Endothelial cell of umbilical vein (primary cell): ENCODE results near the gene FOXP4. TPM values are rescaled to one million over a fixed set of nuclear protein-coding genes. Genes with fewer than 3 reads are reported as not detected.

ENCODE experiments used
- BruUV-seq: library from RNA; stranded (reverse); fragments of 400-500 nt; replicated peaks from 2 replicates; lab custom pipeline; 2021; lab: Mats Ljungman, UMichigan
- CTCF ChIA-PET: fragments of 300-600, 350-600 bp; sonication (Branson Sonifier 250); formaldehyde crosslinking; loops from one replicate; lab custom pipeline; 2021; ENCODE audit warnings: antibody characterized with exemption, inconsistent platforms; lab: Charles Lee
- POLR2A ChIA-PET: fragments of 300-600, 350-600 bp; sonication (Branson Sonifier 250); formaldehyde crosslinking; loops from one replicate; lab custom pipeline; 2021; ENCODE audit warnings: antibody characterized with exemption, inconsistent platforms; lab: Charles Lee
- DNase-seq: peaks from one replicate; pipeline ENCODE4 v3.0.0-alpha.2; 2011; ENCODE audit warnings: low read depth, low spot score
- FAIRE-seq: peaks from 2 replicates; lab custom pipeline; 2011; peaks lifted over from hg19 to GRCh38; lab: Jason Lieb, UNC
- H2AFZ ChIP-seq: 2 replicates; pipeline ENCODE4 v1.6.0; 2012; ENCODE audit warnings: low read depth, low read length, control low read depth, inconsistent platforms
- H3K27ac ChIP-seq: 2 replicates; pipeline ENCODE4 v1.5.1; 2011; ENCODE audit warnings: low read depth, mild to moderate bottlenecking, control low read depth, low read length, moderate library complexity; ENCODE audit not compliant: insufficient read depth
- H3K27me3 ChIP-seq, 2 experiments: 2 replicates each; pipeline versions ENCODE4 v1.6.0 to v1.6.1; 2011; ENCODE audit warnings: low read length in 2 of 2, mixed read lengths in 1 of 2; ENCODE audit not compliant: control insufficient read depth in 2 of 2, insufficient read depth in 2 of 2
- H3K36me3 ChIP-seq, 2 experiments: 2 replicates in 1 of 2; 3 replicates in 1 of 2; pipeline ENCODE4 v1.5.1; 2011; ENCODE audit warnings: low read length in 2 of 2, mild to moderate bottlenecking in 1 of 2, moderate library complexity in 1 of 2; ENCODE audit not compliant: control insufficient read depth in 2 of 2, insufficient read depth in 2 of 2; ENCODE audit errors: extremely low read depth in 1 of 2
- H3K4me1 ChIP-seq: 3 replicates; pipeline ENCODE4 v1.5.1; 2011; ENCODE audit warnings: mild to moderate bottlenecking, low read length; ENCODE audit not compliant: control insufficient read depth, insufficient read depth; ENCODE audit errors: extremely low read depth
- H3K4me2 ChIP-seq: 2 replicates; pipeline ENCODE4 v1.6.1; 2011; ENCODE audit warnings: low read length, control low read depth, mixed read lengths; ENCODE audit not compliant: insufficient read depth
- H3K4me3 ChIP-seq, 3 experiments: fragments of 200-600 bp in 1 of 3; sonication (generic), shearing (Covaris generic) in 1 of 3; replicated peaks in 1 of 3; 2 replicates each; pipeline ENCODE4 v1.5.1; 2011 to 2016; ENCODE audit warnings: control low read depth in 3 of 3, low read length in 3 of 3, mild to moderate bottlenecking in 2 of 3, inconsistent platforms in 1 of 3, low read depth in 1 of 3, moderate library complexity in 1 of 3; ENCODE audit not compliant: insufficient read depth in 1 of 3
- H3K79me2 ChIP-seq: 2 replicates; pipeline ENCODE4 v1.6.0; 2012; ENCODE audit warnings: low read length, inconsistent platforms; ENCODE audit not compliant: control insufficient read depth, insufficient read depth
- H3K9ac ChIP-seq: replicated peaks from 2 replicates; pipeline ENCODE3; 2011; ENCODE audit warnings: low read length, control low read depth; ENCODE audit not compliant: insufficient read depth; ENCODE audit errors: extremely low read depth
- H3K9me1 ChIP-seq: replicated peaks from 3 replicates; pipeline ENCODE4 v1.6.0; 2011; ENCODE audit warnings: mild to moderate bottlenecking, low read length; ENCODE audit not compliant: control insufficient read depth, insufficient read depth; ENCODE audit errors: extremely low read depth
- H3K9me3 ChIP-seq: replicated peaks from 2 replicates; pipeline ENCODE4 v1.5.1; 2012; ENCODE audit warnings: low read length, inconsistent platforms; ENCODE audit not compliant: control insufficient read depth, insufficient read depth
- H4K20me1 ChIP-seq: replicated peaks from 2 replicates; pipeline ENCODE3; 2011; ENCODE audit warnings: mild to moderate bottlenecking, low read length; ENCODE audit not compliant: control insufficient read depth, insufficient read depth; ENCODE audit errors: extremely low read depth
- CTCF ChIP-seq, 2 donors: IDR thresholded peaks; 1 replicate in 1 of 2; 2 replicates in 1 of 2; pipeline ENCODE4 v1.5.1; 2011; ENCODE audit warnings: low read length in 2 of 2, mild to moderate bottlenecking in 2 of 2, moderate library complexity in 2 of 2, control low read depth in 1 of 2, inconsistent platforms in 1 of 2, low read depth in 1 of 2; ENCODE audit not compliant: insufficient read depth in 1 of 2; ENCODE audit errors: extremely low read depth in 1 of 2
- FOS ChIP-seq: IDR thresholded peaks from 2 replicates; pipeline ENCODE4 v1.6.1; 2011; ENCODE audit warnings: mild to moderate bottlenecking, low read length, moderate library complexity, borderline replicate concordance; ENCODE audit not compliant: insufficient read depth
- JUN ChIP-seq: IDR thresholded peaks from 2 replicates; pipeline ENCODE4 v1.6.1; 2011; ENCODE audit warnings: borderline replicate concordance, low read depth; ENCODE audit not compliant: insufficient read length, insufficient read depth
- MAX ChIP-seq: IDR thresholded peaks from 2 replicates; pipeline ENCODE4 v1.6.1; 2011; ENCODE audit not compliant: insufficient read depth, insufficient read length
- MYC ChIP-seq: IDR thresholded peaks from one replicate; pipeline ENCODE4 v1.6.1; 2011; ENCODE audit warnings: mild to moderate bottlenecking, low read depth, low read length
- dilution Hi-C: fragments of 300-500 bp; cut with MboI; formaldehyde crosslinking; loops from one replicate; pipeline ENCODE4 v1.15.0; 2019; ENCODE audit warnings: low sequenced_read_pairs; ENCODE audit not compliant: extremely low pct_ligation_motif_present
- intact Hi-C: fragments of 100-400 bp; cut with micrococcal nuclease; formaldehyde crosslinking; loops from one replicate; pipeline ENCODE4 v1.10.0; 2022
- polyA plus RNA-seq, 4 experiments: library from polyadenylated mRNA; depleted of rRNA in 3 of 4; stranded (reverse) in 3 of 4; unstranded in 1 of 4; fragments of >200 nt; gene quantifications; 2 replicates each; pipeline versions ENCODE4 v1.2.1 to v1.2.3, GENCODE V29; 2011 to 2012; ENCODE audit warnings: missing spikeins in 1 of 4
- total RNA-seq: library from RNA; stranded (reverse); gene quantifications from 2 replicates; pipeline ENCODE4 v1.2.3, GENCODE V29; 2021

The FOXP4 gene
- total and polyA plus RNA-seq, 2 donors (not counting 3 experiments of a cell fraction or from before 2014, with no cell fraction given) = 5.6 to 23.9 TPM

GRCh38 chr6:41577356-41578216 lies 31.4 kb downstream of the FOXP4 start:
- FAIRE-seq = no peak

GRCh38 chr6:41578217-41579087 lies 32.3 kb downstream of the FOXP4 start:
- Histone ChIP-seq H3K4me2 (peak overlapping the region; percentile 21), H3K4me1 (peaks cover 35% of the 10 kb centered on the region), H3K9me1 (no peaks in the 10 kb centered on the region), H3K27me3 (no peaks in the 10 kb centered on the region), H3K9me3 (no peaks in the 10 kb centered on the region), H3K9ac (no peak overlapping the region), H3K79me2 (no peaks in the 10 kb centered on the region), H3K36me3 (peaks cover 0 to 2% of the 10 kb centered on the region in 2 experiments), H3K4me3 (no peak overlapping the region), H2AFZ (peak overlapping the region; percentile 68), H4K20me1 (no peaks in the 10 kb centered on the region), H3K27ac (peak overlapping the region; percentile 29)
- BruUV-seq = no TSS peak
- FAIRE-seq (peak; percentile 78), DNase-seq (peak; percentile 46)
- ChIA-PET POLR2A (no interaction called here), CTCF (interaction anchor here (1.2 to 2.0 kb wide), 5 partner anchors 12 to 210 kb away, joined by 3 to 6 read pairs (median 4); no protein-coding TSS in a partner anchor)
- intact Hi-C loops = no loop called here
- dilution Hi-C loops = no loop called here
- TF ChIP-seq CTCF (IDR thresholded peaks at IDR 0.05; ENCODE audit: extremely low read depth in 1 of 2, insufficient read depth in 1 of 2, low read depth in 1 of 2, low read length in 2 of 2) = no peak
- TF ChIP-seq MAX = no peak
- no peak for TF ChIP-seq FOS
- TF ChIP-seq MYC = no peak
- TF ChIP-seq JUN = no peak

More at GRCh38 chr6:41577356-41578216, 31.4 kb downstream of the FOXP4 start:
- Histone ChIP-seq H3K27ac (peak overlapping the region; percentile 29), H3K4me3 (no peak overlapping the region), H3K9me1 (no peaks in the 10 kb centered on the region), H3K4me1 (peaks cover 35% of the 10 kb centered on the region), H3K27me3 (no peaks in the 10 kb centered on the region), H3K9me3 (no peaks in the 10 kb centered on the region), H2AFZ (peak overlapping the region; percentile 68), H3K36me3 (peaks cover 0 to 2% of the 10 kb centered on the region in 2 experiments), H4K20me1 (no peaks in the 10 kb centered on the region), H3K9ac (no peak overlapping the region), H3K79me2 (no peaks in the 10 kb centered on the region), H3K4me2 (no peak overlapping the region)
- no peak for TF ChIP-seq JUN
- ChIA-PET POLR2A (no interaction called here), CTCF (interaction anchor here (1.2 to 2.0 kb wide), 4 partner anchors 13 to 209 kb away, joined by 3 to 6 read pairs (median 5); no protein-coding TSS in a partner anchor)
- DNase-seq = no peak
- dilution Hi-C loops = no loop called here
- BruUV-seq = no TSS peak
- intact Hi-C loops = no loop called here
